H9 (cell line): Measurements from ENCODE around the gene KLHDC3. TPM values are rescaled to one million over a fixed set of nuclear protein-coding genes. Genes with fewer than 3 reads are reported as not detected.
A peak's percentile ranks its signal among the peaks of the same experiment; 100 is the strongest.

Experiments used
- DNase-seq: peaks from one replicate; pipeline ENCODE4 v3.0.0-alpha.2; 2017
- H2AFZ ChIP-seq: one replicate; pipeline ENCODE4 v1.6.1; 2013; ENCODE audit warnings: mild to moderate bottlenecking, low read length, control low read depth, moderate library complexity
- H2AK5ac ChIP-seq: 2 replicates; pipeline ENCODE4 v1.6.1; 2013; ENCODE audit warnings: low read length, control low read depth, mixed read lengths; ENCODE audit not compliant: insufficient read length
- H2BK120ac ChIP-seq: one replicate; pipeline ENCODE4 v1.6.1; 2013; ENCODE audit warnings: low read depth, mild to moderate bottlenecking, low read length, control low read depth, inconsistent platforms; ENCODE audit not compliant: poor library complexity, severe bottlenecking
- H2BK12ac ChIP-seq: 2 replicates; pipeline ENCODE4 v1.6.1; 2013; ENCODE audit warnings: low read length, control low read depth, mixed read lengths, low read depth; ENCODE audit not compliant: insufficient read length
- H2BK15ac ChIP-seq: 2 replicates; pipeline ENCODE4 v1.6.1; 2013; ENCODE audit warnings: low read depth, low read length, control low read depth
- H2BK20ac ChIP-seq: one replicate; pipeline ENCODE4 v1.6.1; 2013; ENCODE audit warnings: low read depth, mild to moderate bottlenecking, low read length, control low read depth, inconsistent platforms; ENCODE audit not compliant: poor library complexity, severe bottlenecking
- H2BK5ac ChIP-seq: 2 replicates; pipeline ENCODE4 v1.6.1; 2013; ENCODE audit warnings: low read length, control low read depth, mixed read lengths; ENCODE audit not compliant: insufficient read length
- H3K14ac ChIP-seq: 2 replicates; pipeline ENCODE4 v1.6.1; 2013; ENCODE audit warnings: low read length, control low read depth; ENCODE audit not compliant: insufficient read depth
- H3K18ac ChIP-seq: 2 replicates; pipeline ENCODE4 v1.6.1; 2013; ENCODE audit warnings: low read depth, mild to moderate bottlenecking, mixed read lengths, low read length, control low read depth; ENCODE audit not compliant: insufficient read length
- H3K23ac ChIP-seq: 2 replicates; pipeline ENCODE4 v1.6.1; 2013; ENCODE audit warnings: low read length, control low read depth, mixed read lengths, low read depth; ENCODE audit not compliant: insufficient read length
- H3K23me2 ChIP-seq: 2 replicates; pipeline ENCODE4 v1.6.1; 2013; ENCODE audit warnings: low read depth, mild to moderate bottlenecking, mixed read lengths, low read length, control low read depth; ENCODE audit not compliant: insufficient read length, poor library complexity, severe bottlenecking
- H3K27ac ChIP-seq: 2 replicates; pipeline ENCODE4 v1.5.1; 2013; ENCODE audit warnings: low read length, control low read depth, mixed read lengths, low read depth; ENCODE audit not compliant: insufficient read length
- H3K27me3 ChIP-seq: 2 replicates; pipeline ENCODE4 v1.6.1; 2013; ENCODE audit warnings: low read length, control low read depth, inconsistent platforms; ENCODE audit not compliant: insufficient read depth
- H3K4ac ChIP-seq: 2 replicates; pipeline ENCODE4 v1.6.1; 2013; ENCODE audit warnings: low read depth, mild to moderate bottlenecking, control low read depth, inconsistent platforms, low read length, moderate library complexity
- H3K4me1 ChIP-seq: 2 replicates; pipeline ENCODE4 v1.6.1; 2013; ENCODE audit warnings: low read length, control low read depth, inconsistent platforms; ENCODE audit not compliant: insufficient read depth
- H3K4me2 ChIP-seq: 2 replicates; pipeline ENCODE4 v1.6.1; 2013; ENCODE audit warnings: low read length, control low read depth, mixed read lengths; ENCODE audit not compliant: insufficient read length, insufficient read depth
- H3K56ac ChIP-seq: 2 replicates; pipeline ENCODE4 v1.6.1; 2013; ENCODE audit warnings: low read depth, mild to moderate bottlenecking, mixed read lengths, low read length, control low read depth; ENCODE audit not compliant: insufficient read length
- H3K79me1 ChIP-seq: 2 replicates; pipeline ENCODE4 v1.6.1; 2013; ENCODE audit warnings: low read depth, mild to moderate bottlenecking, moderate library complexity, low read length, control low read depth, inconsistent platforms; ENCODE audit not compliant: insufficient read depth, poor library complexity, severe bottlenecking
- H3K79me2 ChIP-seq: 2 replicates; pipeline ENCODE4 v1.6.1; 2013; ENCODE audit warnings: low read length, control low read depth, inconsistent platforms; ENCODE audit not compliant: insufficient read depth
- H3K9ac ChIP-seq: 2 replicates; pipeline ENCODE4 v1.6.1; 2013; ENCODE audit warnings: low read length, control low read depth, mixed read lengths; ENCODE audit not compliant: insufficient read length; ENCODE audit errors: extremely low read depth
- H3K9me3 ChIP-seq: one replicate; pipeline ENCODE4 v1.6.1; 2013; ENCODE audit warnings: low read depth, low read length, inconsistent platforms; ENCODE audit not compliant: control insufficient read depth
- H3T11ph ChIP-seq: one replicate; pipeline ENCODE4 v1.6.1; 2013; ENCODE audit warnings: mild to moderate bottlenecking, low read length, control low read depth, inconsistent platforms
- H4K20me1 ChIP-seq: one replicate; pipeline ENCODE4 v1.6.1; 2013; ENCODE audit not compliant: control insufficient read depth, insufficient read length, insufficient read depth
- H4K5ac ChIP-seq: 2 replicates; pipeline ENCODE4 v1.6.1; 2013; ENCODE audit warnings: low read depth, mild to moderate bottlenecking, mixed read lengths, low read length, control low read depth; ENCODE audit not compliant: insufficient read length
- H4K8ac ChIP-seq: replicated peaks from 2 replicates; pipeline ENCODE4 v1.6.1; 2013; ENCODE audit warnings: low read length, control low read depth, mixed read lengths, low read depth; ENCODE audit not compliant: insufficient read length
- H4K91ac ChIP-seq: 2 replicates; pipeline ENCODE4 v1.6.1; 2013; ENCODE audit warnings: low read depth, mild to moderate bottlenecking, moderate library complexity, mixed read lengths, low read length, control low read depth; ENCODE audit not compliant: insufficient read length
- H3K27ac Mint-ChIP-seq, 3 experiments: 2 replicates in 2 of 3; 3 replicates in 1 of 3; pipeline ENCODE4 v1.8.0; 2020 to 2021; ENCODE audit warnings: mixed read lengths in 3 of 3, mild to moderate bottlenecking in 1 of 3, moderate library complexity in 1 of 3
- H3K27me3 Mint-ChIP-seq: 2 replicates; pipeline ENCODE4 v1.8.0; 2021; ENCODE audit warnings: low read depth, mild to moderate bottlenecking, moderate library complexity, mixed read lengths
- H3K36me3 Mint-ChIP-seq, 3 experiments: 2 replicates in 2 of 3; 3 replicates in 1 of 3; pipeline ENCODE4 v1.8.0; 2020 to 2021; ENCODE audit warnings: low read depth in 3 of 3, mixed read lengths in 3 of 3; ENCODE audit not compliant: insufficient read depth in 1 of 3
- H3K4me1 Mint-ChIP-seq, 2 experiments: 2 replicates each; pipeline ENCODE4 v1.8.0; 2020; ENCODE audit warnings: mixed read lengths in 2 of 2
- H3K4me3 Mint-ChIP-seq, 2 experiments: 2 replicates in 1 of 2; 3 replicates in 1 of 2; pipeline ENCODE4 v1.8.0; 2020 to 2021; ENCODE audit warnings: mild to moderate bottlenecking in 2 of 2, mixed read lengths in 2 of 2, moderate library complexity in 1 of 2
- H3K9me3 Mint-ChIP-seq, 2 experiments: 2 replicates in 1 of 2; 3 replicates in 1 of 2; pipeline ENCODE4 v1.8.0; 2020; ENCODE audit warnings: mild to moderate bottlenecking in 2 of 2, mixed read lengths in 2 of 2, moderate library complexity in 1 of 2
- WGBS: extraction: QIAGEN DNeasy Blood & Tissue Kit; methylation state at CpG from one replicate; pipeline ENCODE4 v1.1.7; 2013; ENCODE audit warnings: missing lambda C conversion rate, low lambda C conversion rate, mixed read lengths; ENCODE audit not compliant: insufficient read length; ENCODE audit errors: extremely low coverage; 5-methylcytosine and 5-hydroxymethylcytosine counted together
- total RNA-seq: library from RNA; stranded (reverse); gene quantifications from 2 replicates; pipeline ENCODE4 v1.2.1, GENCODE V29; 2021
- TF ChIP-seq, protein P1 (sequence below): fragments of 200-600 bp; sonication (generic); conservative IDR thresholded peaks from 3 replicates; pipeline ENCODE4 v1.8.0; 2021; ENCODE audit warnings: antibody characterized with exemption, mild to moderate bottlenecking

KLHDC3 gene
- total RNA-seq, 1 experiment from 2014 or later, result 146 TPM

DNA sequence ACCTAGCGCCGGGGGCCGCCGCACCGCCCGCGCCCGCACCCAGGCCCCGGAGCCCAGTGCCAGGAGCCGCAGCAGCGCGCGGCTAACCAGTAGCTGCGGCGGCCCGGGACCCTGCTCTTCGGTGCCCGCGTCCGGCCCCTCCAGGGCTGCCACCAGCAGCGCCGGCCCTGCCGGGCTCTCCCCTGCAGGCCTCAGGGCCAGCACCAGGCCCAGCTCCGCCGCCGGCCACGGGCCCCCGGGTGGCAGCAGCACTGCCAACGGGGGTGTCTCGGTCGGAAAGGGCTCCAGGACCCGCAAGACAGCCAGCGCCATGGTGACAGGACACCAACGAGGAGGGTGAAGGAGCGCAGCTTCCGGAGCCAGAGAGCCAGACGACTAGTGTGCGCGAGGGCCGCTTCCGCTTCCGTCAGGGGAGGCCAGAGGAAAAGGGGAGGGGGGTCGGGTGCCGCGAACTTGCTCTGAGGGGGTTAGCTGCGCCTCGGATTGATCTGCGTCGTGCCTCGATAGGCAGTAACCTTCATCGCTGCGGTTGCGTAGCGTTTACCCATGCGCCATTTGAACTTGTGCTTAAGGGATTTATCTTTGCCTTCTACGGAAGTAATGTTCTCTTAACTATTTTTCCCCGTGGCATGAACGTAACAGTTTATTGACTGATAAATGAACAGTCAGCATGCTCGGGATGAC lies 35.1 kb upstream of the KLHDC3 start, which contains the start of gene PEX6:
Gene PEX6 (minus strand): TSS at position 343 of the 684 bp plus-strand sequence. CDS start 31 bp downstream, at position 312.
- no CpG with 5 or more reads among the region's 59 CpGs for WGBS
- no peak within 1 kb of the TSS for H2BK120ac ChIP-seq
- no peaks in the 10 kb centered on the region for H3K9me3 Mint-ChIP-seq

More for the DNA sequence above, 35.1 kb upstream of the KLHDC3 start, which contains the start of gene PEX6:
- H2AK5ac ChIP-seq, result no peak within 1 kb of the TSS
- no peak within 1 kb of the TSS for H4K8ac ChIP-seq
- no peak within 1 kb of the TSS for H2BK12ac ChIP-seq
- H3K79me2 ChIP-seq, result no peaks in the 10 kb centered on the region
- no peak within 1 kb of the TSS for H4K91ac ChIP-seq
- peak; percentile 96 for DNase-seq
- no peak within 1 kb of the TSS for H4K5ac ChIP-seq
- H3K4ac ChIP-seq, result no peak within 1 kb of the TSS
- H3K56ac ChIP-seq, result no peak within 1 kb of the TSS
- no peaks in the 10 kb centered on the region; the same call in 1 of the 2 replicates for H3K4me1 ChIP-seq
- no peak within 1 kb of the TSS for H2BK15ac ChIP-seq
- Mint-ChIP-seq H3K4me3 (peak within 1 kb of the TSS; percentile 83 to 87), H3K27ac (peak within 1 kb of the TSS; percentile 84 to 95 (median 85)), H3K27me3 (no peaks in the 10 kb centered on the region), H3K36me3 (peaks cover 3 to 6% (median 4%) of the 10 kb centered on the region in 3 experiments; a peak in 4 of 7 replicates), H3K4me1 (peaks cover 16 to 22% of the 10 kb centered on the region in 2 experiments)
- peak within 1 kb of the TSS; percentile 69 for H3K9ac ChIP-seq
- no peak within 1 kb of the TSS for H3K18ac ChIP-seq
- H2BK20ac ChIP-seq, result no peak within 1 kb of the TSS
- H2AFZ ChIP-seq, result no peak within 1 kb of the TSS
- no peak within 1 kb of the TSS for H3K23ac ChIP-seq
- H3T11ph ChIP-seq, result no peak within 1 kb of the TSS
- H4K20me1 ChIP-seq, result no peaks in the 10 kb centered on the region
- no peak within 1 kb of the TSS for H2BK5ac ChIP-seq
- no peaks in the 10 kb centered on the region for H3K9me3 ChIP-seq
- peaks cover 13% of the 10 kb centered on the region for H3K23me2 ChIP-seq
- H3K14ac ChIP-seq, result peak within 1 kb of the TSS; percentile 66; the same call in 1 of the 2 replicates
- H3K79me1 ChIP-seq, result no peaks in the 10 kb centered on the region
- TF ChIP-seq, protein P1, sequence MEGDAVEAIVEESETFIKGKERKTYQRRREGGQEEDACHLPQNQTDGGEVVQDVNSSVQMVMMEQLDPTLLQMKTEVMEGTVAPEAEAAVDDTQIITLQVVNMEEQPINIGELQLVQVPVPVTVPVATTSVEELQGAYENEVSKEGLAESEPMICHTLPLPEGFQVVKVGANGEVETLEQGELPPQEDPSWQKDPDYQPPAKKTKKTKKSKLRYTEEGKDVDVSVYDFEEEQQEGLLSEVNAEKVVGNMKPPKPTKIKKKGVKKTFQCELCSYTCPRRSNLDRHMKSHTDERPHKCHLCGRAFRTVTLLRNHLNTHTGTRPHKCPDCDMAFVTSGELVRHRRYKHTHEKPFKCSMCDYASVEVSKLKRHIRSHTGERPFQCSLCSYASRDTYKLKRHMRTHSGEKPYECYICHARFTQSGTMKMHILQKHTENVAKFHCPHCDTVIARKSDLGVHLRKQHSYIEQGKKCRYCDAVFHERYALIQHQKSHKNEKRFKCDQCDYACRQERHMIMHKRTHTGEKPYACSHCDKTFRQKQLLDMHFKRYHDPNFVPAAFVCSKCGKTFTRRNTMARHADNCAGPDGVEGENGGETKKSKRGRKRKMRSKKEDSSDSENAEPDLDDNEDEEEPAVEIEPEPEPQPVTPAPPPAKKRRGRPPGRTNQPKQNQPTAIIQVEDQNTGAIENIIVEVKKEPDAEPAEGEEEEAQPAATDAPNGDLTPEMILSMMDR, result no peak
- no peaks in the 10 kb centered on the region for H3K27me3 ChIP-seq
- no peak within 1 kb of the TSS for H3K27ac ChIP-seq
- peak within 1 kb of the TSS; percentile 76 for H3K4me2 ChIP-seq
